Esophagus muscularis mucosa (tissue), 4 donors: Measurements from ENCODE around the gene YEATS2. TPM values are rescaled to one million over a fixed set of nuclear protein-coding genes. Genes with fewer than 3 reads are reported as not detected.

Source experiments
- DNase-seq: peaks from one replicate; pipeline ENCODE4 v3.0.0-alpha.2; 2017; ENCODE audit errors: extremely low spot score
- H3K27ac ChIP-seq, 4 donors: fragments of 200-600 bp; sonication (generic); replicated peaks in 1 of 4; 1 replicate in 3 of 4; 2 replicates in 1 of 4; pipeline ENCODE4 v1.5.1; 2016 to 2019; ENCODE audit warnings: mild to moderate bottlenecking in 1 of 4
- H3K27me3 ChIP-seq, 4 donors: fragments of 200-600 bp; sonication (generic); one replicate each; pipeline versions ENCODE4 v1.5.1 to v1.6.0; 2016 to 2019
- H3K36me3 ChIP-seq, 4 donors: fragments of 200-600 bp; sonication (generic); one replicate each; pipeline ENCODE4 v1.5.1; 2016 to 2019
- H3K4me1 ChIP-seq, 4 donors: fragments of 200-600 bp; sonication (generic); one replicate each; pipeline ENCODE4 v1.5.1; 2016 to 2019
- H3K4me3 ChIP-seq, 4 donors: fragments of 200-600 bp; sonication (generic); 1 replicate in 2 of 4; 2 replicates in 2 of 4; pipeline ENCODE4 v1.5.1; 2016 to 2019; ENCODE audit warnings: mild to moderate bottlenecking in 4 of 4, moderate library complexity in 1 of 4
- H3K9me3 ChIP-seq, 4 donors: fragments of 200-600 bp; sonication (generic); 1 replicate in 3 of 4; 2 replicates in 1 of 4; pipeline ENCODE4 v1.5.1; 2016 to 2019
- EP300 ChIP-seq: sonication (generic); formaldehyde crosslinking; IDR thresholded peaks from one replicate; pipeline ENCODE4 v1.6.1; 2017; ENCODE audit warnings: antibody characterized with exemption
- POLR2A ChIP-seq: fragments of 450-650 bp; IDR thresholded peaks from one replicate; pipeline ENCODE4 v1.6.1; 2017; ENCODE audit warnings: antibody characterized with exemption, moderate library complexity, mild to moderate bottlenecking, low read depth
- POLR2AphosphoS5 ChIP-seq, 2 donors: sonication (generic); formaldehyde crosslinking; IDR thresholded peaks; one replicate each; pipeline ENCODE4 v1.6.1; 2017; ENCODE audit warnings: antibody characterized with exemption in 2 of 2
- WGBS: methylation state at CpG from one replicate; pipeline ENCODE4 v1.1.5; 2018; 5-methylcytosine and 5-hydroxymethylcytosine counted together
- intact Hi-C: fragments of 100-400 bp; cut with DNase I; formaldehyde crosslinking; loops from one replicate; pipeline ENCODE4 v1.15.1; 2023
- total RNA-seq, 4 donors: library from RNA; depleted of rRNA; stranded (reverse); fragments of >200 nt; gene quantifications; one replicate each; pipeline versions ENCODE4 v1.1.0 to v1.2.1, GENCODE V29; 2016
- TF ChIP-seq, protein P1 (sequence below), 3 experiments: fragments of 200-600 bp in 2 of 3; fragments of 450-650 bp in 1 of 3; sonication (generic) in 2 of 3; IDR thresholded peaks; one replicate each; pipeline ENCODE4 v1.5.1; 2017 to 2019; ENCODE audit warnings: antibody characterized with exemption in 3 of 3, mild to moderate bottlenecking in 2 of 3, moderate library complexity in 1 of 3

Gene YEATS2
- total RNA-seq, 4 donors from 2014 or later = 18.2 to 34.3 (median 29.5) TPM

DNA sequence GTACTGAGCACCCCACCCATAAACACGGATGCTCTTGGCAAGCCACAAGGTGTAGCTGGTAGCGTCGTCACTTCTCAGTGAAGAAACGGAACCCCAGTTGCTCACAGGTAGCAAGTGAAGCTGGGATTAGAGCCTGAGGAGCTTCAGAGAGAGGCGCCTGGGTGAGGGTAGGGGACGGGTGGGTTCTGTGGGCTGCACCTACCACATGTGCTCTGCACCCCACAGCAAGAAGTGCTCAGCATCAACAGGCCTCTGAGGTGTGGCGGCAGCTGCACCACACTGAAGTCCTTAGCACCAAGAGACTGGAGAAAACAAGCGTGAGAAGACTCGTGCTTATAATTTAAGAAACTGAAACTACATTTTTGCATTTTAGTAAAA is 118.0 kb downstream of the YEATS2 start:
- Histone ChIP-seq H3K4me1 (peaks cover 0 to 12% (median 2%) of the 10 kb centered on the region in 4 donors), H3K27me3 (no peaks in the 10 kb centered on the region), H3K9me3 (no peaks in the 10 kb centered on the region), H3K4me3 (no peak overlapping the region), H3K36me3 (peaks cover 7 to 46% (median 33%) of the 10 kb centered on the region in 4 donors), H3K27ac (peak overlapping the region in 1 of 4 donors; percentile 28)
- TF ChIP-seq, protein P1, sequence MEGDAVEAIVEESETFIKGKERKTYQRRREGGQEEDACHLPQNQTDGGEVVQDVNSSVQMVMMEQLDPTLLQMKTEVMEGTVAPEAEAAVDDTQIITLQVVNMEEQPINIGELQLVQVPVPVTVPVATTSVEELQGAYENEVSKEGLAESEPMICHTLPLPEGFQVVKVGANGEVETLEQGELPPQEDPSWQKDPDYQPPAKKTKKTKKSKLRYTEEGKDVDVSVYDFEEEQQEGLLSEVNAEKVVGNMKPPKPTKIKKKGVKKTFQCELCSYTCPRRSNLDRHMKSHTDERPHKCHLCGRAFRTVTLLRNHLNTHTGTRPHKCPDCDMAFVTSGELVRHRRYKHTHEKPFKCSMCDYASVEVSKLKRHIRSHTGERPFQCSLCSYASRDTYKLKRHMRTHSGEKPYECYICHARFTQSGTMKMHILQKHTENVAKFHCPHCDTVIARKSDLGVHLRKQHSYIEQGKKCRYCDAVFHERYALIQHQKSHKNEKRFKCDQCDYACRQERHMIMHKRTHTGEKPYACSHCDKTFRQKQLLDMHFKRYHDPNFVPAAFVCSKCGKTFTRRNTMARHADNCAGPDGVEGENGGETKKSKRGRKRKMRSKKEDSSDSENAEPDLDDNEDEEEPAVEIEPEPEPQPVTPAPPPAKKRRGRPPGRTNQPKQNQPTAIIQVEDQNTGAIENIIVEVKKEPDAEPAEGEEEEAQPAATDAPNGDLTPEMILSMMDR (IDR thresholded peaks at IDR 0.05) = no peak
- TF ChIP-seq POLR2AphosphoS5 (IDR thresholded peaks at IDR 0.05) = no peak
- DNase-seq = no peak
- WGBS = 72% methylated on average over 9 of the region's 9 CpGs
- intact Hi-C loops = no loop called here

DNA sequence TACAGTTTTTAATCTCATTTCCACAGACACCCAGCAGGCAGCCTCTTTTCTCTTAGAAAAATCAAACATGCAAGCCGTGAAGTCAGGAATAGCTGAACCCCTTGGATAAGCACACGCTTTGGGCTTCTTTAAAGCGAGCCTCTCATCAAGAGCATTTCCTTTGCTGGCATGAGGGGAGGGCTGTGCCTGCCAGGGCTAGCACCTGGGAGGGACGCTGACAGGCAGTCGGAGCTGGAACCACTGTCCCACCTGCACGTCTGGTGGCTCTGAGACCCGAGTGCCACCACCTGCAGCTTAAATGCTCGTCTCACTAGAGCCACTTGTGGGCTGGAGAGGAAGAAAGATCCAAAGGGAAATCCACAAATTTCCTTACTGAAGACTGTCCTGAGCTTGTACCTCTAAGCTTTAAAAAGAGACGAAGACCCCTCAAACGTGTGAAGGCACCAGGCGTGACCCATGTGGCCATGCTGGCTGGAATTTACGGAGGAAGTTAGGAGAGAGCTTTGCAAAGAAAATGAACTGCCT is 118.4 kb downstream of the YEATS2 start:
- DNase-seq = no peak
- peaks cover 0 to 12% (median 2%) of the 10 kb centered on the region in 4 donors for H3K4me1 ChIP-seq
- no peak overlapping the region for H3K4me3 ChIP-seq
- intact Hi-C loops = no loop called here
- TF ChIP-seq, protein P1 (IDR thresholded peaks at IDR 0.05) = no peak
- H3K27me3 ChIP-seq = no peaks in the 10 kb centered on the region
- H3K36me3 ChIP-seq = peaks cover 2 to 41% (median 28%) of the 10 kb centered on the region in 4 donors
- WGBS = 85% methylated on average over 12 of the region's 12 CpGs
- no peaks in the 10 kb centered on the region for H3K9me3 ChIP-seq
- peak overlapping the region in 1 of 4 donors; percentile 28 for H3K27ac ChIP-seq

DNA sequence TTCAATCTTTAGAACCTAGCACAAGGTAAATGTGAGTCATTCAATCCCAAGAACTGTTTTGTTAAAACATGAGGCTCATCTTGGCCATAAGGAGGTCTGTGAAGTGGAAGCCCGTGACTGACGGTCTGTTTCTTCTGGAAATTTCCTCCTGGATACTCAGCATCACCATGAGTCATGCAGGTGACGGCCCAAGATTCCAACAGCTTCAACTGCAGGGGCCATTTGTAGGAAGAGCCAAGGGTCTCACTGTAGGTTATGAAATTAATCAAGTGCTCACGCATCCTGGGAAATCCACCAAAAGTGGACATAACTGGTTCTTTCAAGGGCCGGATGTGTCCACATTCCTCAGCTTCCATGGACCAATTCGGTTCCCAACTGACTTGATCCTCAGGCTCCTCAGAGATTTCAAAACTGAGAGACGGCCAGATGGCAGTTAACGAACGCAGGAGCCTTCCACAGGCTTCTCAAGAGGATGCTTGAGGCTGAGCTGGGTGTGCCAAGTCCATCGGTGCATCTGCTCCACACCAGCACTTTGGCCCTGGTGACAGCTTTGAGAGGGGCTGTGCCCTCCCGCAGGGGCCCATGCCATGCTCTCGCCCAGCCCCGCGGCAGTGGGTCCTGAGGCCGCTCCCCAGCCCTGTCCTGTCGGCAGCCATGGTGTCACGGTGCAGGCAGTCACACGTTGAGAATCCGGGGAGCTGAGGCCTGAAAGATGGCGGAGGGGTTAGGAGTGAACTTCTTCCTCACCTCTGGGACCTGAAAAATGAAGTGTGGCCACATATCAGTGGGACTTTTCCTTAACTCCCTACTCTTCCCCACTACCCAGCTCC is 119.3 kb downstream of the YEATS2 start:
- TF ChIP-seq POLR2AphosphoS5 (IDR thresholded peaks at IDR 0.05) = no peak
- TF ChIP-seq, protein P1 (IDR thresholded peaks at IDR 0.05) = no peak
- TF ChIP-seq POLR2A = no peak
- TF ChIP-seq EP300 = no peak
- Histone ChIP-seq H3K4me1 (peaks cover 0 to 12% (median 2%) of the 10 kb centered on the region in 4 donors), H3K27me3 (no peaks in the 10 kb centered on the region), H3K9me3 (no peaks in the 10 kb centered on the region), H3K36me3 (peaks cover 0 to 33% (median 19%) of the 10 kb centered on the region in 4 donors), H3K4me3 (no peak overlapping the region), H3K27ac (no peak overlapping the region)
- WGBS = 83% methylated on average over 13 of the region's 20 CpGs
- intact Hi-C loops = no loop called here
- DNase-seq = no peak

DNA sequence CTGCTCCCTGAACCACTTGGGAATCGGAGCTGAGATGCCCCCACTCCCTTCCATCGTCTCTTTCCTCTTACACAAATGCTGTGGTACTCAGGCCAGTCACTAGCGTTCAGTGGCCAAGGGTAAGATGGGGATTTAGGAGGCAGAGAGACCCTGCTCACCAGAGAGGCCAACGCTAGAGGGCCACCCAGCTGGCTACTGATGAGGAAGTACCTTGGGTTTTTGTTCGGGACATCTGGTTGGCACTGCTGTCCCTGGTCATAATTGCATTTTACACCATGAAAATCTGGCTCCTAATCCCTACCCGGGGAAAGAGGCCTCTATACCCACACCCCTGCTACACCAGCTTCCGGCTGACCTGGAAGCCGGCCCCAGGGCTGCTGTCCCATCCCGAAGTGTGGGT is 120.0 kb downstream of the YEATS2 start:
- intact Hi-C loops = no loop called here
- H3K27me3 ChIP-seq = no peaks in the 10 kb centered on the region
- H3K4me1 ChIP-seq = peaks cover 0 to 12% (median 2%) of the 10 kb centered on the region in 4 donors
- H3K27ac ChIP-seq = no peak overlapping the region
- H3K4me3 ChIP-seq = no peak overlapping the region
- no peak for DNase-seq
- TF ChIP-seq EP300 = no peak
- TF ChIP-seq POLR2A = no peak
- TF ChIP-seq, protein P1 (IDR thresholded peaks at IDR 0.05) = no peak
- peaks cover 0 to 29% (median 16%) of the 10 kb centered on the region in 4 donors for H3K36me3 ChIP-seq
- 90% methylated on average over 8 of the region's 9 CpGs for WGBS
- H3K9me3 ChIP-seq = no peaks in the 10 kb centered on the region
